Fibroblast of skin of right biceps (primary cell): Measurements from ENCODE around the gene ELFN1.

ENCODE experiments used
- DNase-seq: peaks from one replicate; pipeline ENCODE4 v3.0.0-alpha.2; 2013

The ELFN1 gene

DNA sequence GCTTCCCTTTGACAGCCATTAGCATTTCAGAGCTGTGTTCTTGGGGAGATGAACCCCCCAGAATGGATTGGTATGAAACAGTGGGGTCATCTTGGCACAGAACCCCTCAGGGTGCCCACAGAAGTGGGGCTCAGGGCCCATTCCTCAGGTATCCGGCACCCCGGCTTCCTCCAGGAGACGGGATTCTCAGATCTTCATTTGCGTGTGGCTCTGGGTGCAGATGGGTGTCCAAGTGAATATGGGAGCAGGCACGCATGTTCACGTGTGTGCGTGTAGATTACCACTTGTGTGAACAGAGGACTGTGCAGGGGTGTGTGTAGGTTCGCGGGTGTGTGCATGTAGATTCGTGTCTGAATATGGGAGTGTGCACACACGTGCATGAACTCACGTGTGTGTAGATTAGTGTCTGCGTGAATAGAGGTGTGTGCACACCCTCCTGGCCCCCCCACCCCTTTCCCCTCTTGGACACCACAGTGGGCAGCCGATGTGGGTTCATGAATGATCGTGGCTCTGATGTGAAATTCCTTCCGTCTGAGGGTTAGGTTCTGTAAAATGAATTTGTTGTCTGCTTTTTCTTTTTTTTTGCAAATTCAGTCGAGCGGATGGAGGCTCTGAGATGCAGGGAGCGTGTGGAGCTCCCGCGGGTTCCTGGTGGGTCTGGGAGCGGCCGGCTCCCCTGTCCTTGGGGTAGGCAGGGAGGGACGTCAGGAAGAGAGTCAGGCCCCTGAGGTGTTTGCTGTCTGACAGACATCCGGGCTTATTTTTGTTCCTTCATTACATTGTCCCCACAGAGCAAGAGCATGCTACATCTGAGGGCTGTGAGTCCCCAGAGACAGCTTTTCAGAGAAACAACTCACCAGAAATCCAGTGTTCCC, 7.4 kb downstream of the ELFN1 start:
- no peak for DNase-seq

- no peak for DNase-seq
These were observed 8.0 kb downstream of the ELFN1 start for GRCh38 chr7:1678081-1678543.

GRCh38 chr7:1678571-1679325, 8.7 kb downstream of the ELFN1 start:
- DNase-seq: no peak

- DNase-seq: no peak
These were observed 9.4 kb downstream of the ELFN1 start for GRCh38 chr7:1679326-1679965.

- no peak for DNase-seq
These were observed 10.1 kb downstream of the ELFN1 start for GRCh38 chr7:1679966-1680730.

GRCh38 chr7:1681581-1681980, 11.5 kb downstream of the ELFN1 start:
- DNase-seq: no peak

- no peak for DNase-seq
These were observed 15.0 kb downstream of the ELFN1 start for GRCh38 chr7:1685000-1685624.

GRCh38 chr7:1688542-1688941, 18.5 kb downstream of the ELFN1 start:
- no peak for DNase-seq

DNA sequence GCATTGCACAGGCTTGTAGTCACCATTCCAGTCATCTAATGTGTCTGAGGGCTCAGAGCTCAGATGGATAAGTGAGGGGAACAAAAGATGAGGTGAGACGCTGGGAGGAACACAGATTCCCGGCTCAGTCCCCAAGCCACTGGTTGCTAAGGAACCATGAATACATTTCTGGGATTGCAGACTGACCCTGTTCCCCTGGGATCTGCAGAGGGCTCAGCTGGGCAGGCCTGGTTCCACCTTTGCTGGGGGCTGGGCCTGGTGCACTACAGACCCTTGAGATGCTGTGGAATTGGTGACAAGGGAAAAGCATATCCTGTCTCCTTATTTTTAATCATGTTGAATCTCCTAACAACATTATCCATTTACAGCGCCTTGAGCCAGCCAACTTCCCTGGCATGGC, 19.2 kb downstream of the ELFN1 start:
- DNase-seq: no peak

DNA sequence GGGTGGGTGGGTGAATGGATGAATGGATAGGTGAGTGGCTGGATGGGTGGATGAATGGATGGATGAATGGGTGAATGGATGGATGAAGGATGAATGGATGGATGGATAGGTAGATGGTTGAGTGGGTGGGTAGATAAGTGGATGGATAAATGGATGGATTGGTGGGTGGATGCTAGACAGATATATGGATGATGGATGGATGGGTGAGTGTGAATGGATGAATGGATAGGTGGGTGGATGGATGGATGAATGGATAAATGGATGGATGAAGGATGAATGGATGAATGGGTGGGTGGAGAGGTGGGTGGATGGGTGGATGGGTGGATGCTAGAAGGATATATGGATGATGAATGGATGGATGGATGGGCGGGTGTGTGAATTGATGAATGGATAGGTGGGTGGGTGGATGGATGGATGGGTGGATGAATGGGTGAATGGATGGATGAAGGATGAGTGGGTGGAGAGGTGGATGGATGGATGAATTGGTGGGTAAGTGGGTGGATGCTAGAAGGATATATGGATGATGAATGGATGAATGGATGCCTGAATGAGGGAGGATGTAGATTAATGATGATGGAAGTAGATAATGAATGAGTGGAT, 20.4 kb downstream of the ELFN1 start:
- DNase-seq: no peak

- no peak for DNase-seq
These were observed 21.0 kb downstream of the ELFN1 start for GRCh38 chr7:1691096-1691495.

DNA sequence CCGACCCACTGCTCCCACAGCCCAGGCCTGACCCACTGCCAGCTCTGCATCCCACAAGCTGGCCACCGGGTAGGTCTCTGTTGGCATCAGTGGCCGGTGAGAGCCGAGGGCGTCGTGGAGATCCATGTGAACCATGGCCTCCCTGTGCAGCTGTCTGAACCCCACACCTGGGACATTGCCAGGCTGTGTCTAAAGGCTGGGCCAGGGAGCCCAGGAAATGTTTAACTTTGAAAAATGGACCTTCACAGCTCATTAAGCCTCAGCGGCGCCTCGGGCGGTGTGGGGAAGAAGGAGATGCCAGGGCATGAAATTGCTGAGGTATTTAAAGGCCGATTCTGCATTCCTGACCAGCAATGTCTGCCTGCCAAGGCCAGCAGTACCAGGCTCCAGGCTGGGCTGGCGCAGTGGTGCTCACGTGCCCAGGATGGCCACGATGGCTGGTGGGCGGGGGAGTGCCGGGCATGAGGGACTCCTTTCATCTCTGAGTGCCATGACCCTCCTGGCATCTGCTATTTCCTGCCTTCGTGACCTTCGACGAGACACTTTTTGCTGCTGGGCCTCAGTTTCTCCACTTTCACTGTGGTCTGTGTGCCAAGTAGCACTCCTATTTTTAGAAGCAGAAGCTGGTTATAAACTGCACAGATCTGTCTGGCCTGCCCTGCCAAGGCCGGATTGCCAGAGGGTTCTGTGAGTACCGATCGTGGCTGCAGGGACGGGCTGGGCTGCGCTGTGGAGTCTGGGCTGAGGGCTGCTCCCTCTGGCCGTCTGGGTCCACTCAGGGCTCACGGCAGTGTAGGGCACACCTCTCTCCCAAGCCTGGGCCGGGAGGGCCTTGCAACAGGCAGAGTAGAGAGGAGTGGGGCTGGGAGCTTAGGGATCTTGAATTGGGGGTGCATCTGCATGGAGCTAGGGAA, 21.8 kb downstream of the ELFN1 start:
- DNase-seq: no peak

DNA sequence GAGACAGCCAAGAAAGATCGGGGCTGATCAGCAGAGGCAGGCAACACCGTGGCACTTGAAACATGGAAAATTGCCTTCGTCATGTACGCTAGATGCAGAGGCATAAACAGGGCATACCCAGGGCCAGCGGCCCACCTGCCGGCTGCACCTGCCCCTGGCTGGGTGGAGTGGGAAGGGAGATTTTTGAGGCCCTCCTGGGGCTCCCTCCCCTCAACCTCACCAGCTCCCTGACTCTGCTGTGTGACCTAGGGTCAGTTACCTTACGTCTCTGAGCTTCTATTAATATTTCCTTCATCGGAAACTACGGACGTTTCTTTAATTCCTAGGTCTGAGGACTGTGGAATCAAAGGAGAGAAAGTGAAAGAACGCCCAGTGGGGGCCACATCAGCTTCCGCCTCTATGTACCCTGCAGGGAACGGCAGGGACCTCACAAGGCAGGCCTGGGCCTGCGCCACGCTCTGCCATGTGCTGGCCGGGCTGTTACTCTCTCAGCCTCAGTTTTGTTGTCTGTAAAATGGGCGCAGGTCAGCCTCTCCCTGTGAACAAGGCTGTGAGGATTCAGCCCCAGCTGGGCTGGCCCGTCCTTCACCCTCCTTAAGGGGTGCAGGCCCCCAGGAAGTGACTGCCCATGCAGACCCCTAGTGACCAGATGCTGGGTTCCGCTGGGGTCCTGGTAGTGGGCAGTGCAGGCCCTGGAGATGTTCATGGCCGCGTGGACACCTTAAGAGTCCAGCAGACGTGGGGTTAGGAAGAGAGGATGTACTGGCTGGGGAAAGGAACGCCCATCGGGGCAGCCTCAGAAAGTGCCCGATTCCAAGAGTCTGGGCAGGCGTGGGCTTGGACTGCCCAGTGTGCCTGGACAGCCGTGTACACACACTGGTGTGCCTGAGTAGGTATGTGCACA, 22.7 kb downstream of the ELFN1 start:
- no peak for DNase-seq

GRCh38 chr7:1693419-1693990, 23.4 kb downstream of the ELFN1 start:
- no peak for DNase-seq

- DNase-seq: peak; percentile 79
These were observed 24.0 kb downstream of the ELFN1 start for GRCh38 chr7:1693991-1694524.

GRCh38 chr7:1694611-1695511, 24.8 kb downstream of the ELFN1 start:
- DNase-seq: no peak

DNA sequence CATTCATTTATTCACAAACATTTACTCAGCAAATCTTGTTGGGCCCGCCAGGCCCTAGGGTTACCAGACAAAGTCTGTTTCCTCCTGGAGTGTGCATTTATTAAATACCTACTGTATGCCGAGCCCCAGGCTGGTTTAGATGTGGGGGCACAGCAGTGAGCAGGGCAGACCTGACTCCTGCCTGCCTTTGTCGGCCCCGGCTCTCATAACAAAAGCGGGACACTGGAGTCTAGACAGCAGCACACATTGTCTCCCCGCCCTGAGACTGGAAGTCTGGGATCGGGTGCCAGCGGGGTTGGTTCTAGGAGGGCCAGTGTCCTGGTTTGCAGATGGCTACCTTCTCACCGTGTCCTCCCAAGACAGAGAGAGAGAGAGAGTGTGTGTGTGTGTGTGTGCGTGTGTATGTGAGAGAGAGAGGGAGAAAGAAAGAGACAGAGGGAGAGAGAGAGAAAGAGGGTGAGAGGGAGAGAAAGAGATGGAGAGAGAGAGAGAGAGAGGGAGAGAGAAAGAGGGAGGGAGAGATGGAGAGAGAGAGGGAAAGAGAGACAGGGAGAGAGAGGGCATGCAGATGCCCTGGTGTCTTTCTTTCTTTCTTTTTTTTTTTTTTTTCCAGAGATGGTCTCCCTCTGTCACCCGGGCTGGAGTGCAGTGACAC, 25.9 kb downstream of the ELFN1 start:
- DNase-seq: no peak
